HG03439 (cell line): ENCODE results near the gene HOXC13.

ENCODE experiments used
- ATAC-seq: cut with Tn5 transposase; IDR thresholded peaks from one replicate; pipeline ENCODE4 v1.9.1; 2021; ENCODE audit warnings: mild to moderate bottlenecking, moderate library complexity; ENCODE audit not compliant: unreplicated experiment

HOXC13 gene

GRCh38 chr12:53938326-53939140 lies at the start of gene HOXC13:
HOXC13 (plus strand) TSS chr12:53938831; CDS start chr12:53938907, 76 bp downstream.
- ATAC-seq: no peak

- ATAC-seq: no peak
These were observed 48.5 kb upstream of the HOXC13 start for GRCh38 chr12:53890081-53890480.

GRCh38 chr12:53892762-53893395 lies 45.8 kb upstream of the HOXC13 start:
- ATAC-seq: no peak

- ATAC-seq: no peak
These were observed 39.4 kb upstream of the HOXC13 start for GRCh38 chr12:53899230-53899629.

- no peak for ATAC-seq
These were observed 31.5 kb upstream of the HOXC13 start for GRCh38 chr12:53907103-53907502.

GRCh38 chr12:53916788-53917655 lies 21.6 kb upstream of the HOXC13 start:
- ATAC-seq: no peak

- no peak for ATAC-seq
These were observed 13.9 kb upstream of the HOXC13 start for GRCh38 chr12:53924521-53925405.

GRCh38 chr12:53927220-53928029 lies 11.2 kb upstream of the HOXC13 start:
- no peak for ATAC-seq

GRCh38 chr12:53928054-53928835 lies 10.4 kb upstream of the HOXC13 start:
- ATAC-seq: no peak

- ATAC-seq: no peak
These were observed 9.1 kb upstream of the HOXC13 start for GRCh38 chr12:53929527-53929926.

- no peak for ATAC-seq
These were observed 7.9 kb upstream of the HOXC13 start for GRCh38 chr12:53930591-53931255.

GRCh38 chr12:53931844-53932581 lies 6.6 kb upstream of the HOXC13 start:
- ATAC-seq: no peak

- no peak for ATAC-seq
These were observed 5.7 kb upstream of the HOXC13 start for GRCh38 chr12:53932915-53933314.

- ATAC-seq: no peak
These were observed 3.0 kb upstream of the HOXC13 start for GRCh38 chr12:53935383-53936341.

- no peak for ATAC-seq
These were observed 1.5 kb upstream of the HOXC13 start for GRCh38 chr12:53937099-53937498.

- no peak for ATAC-seq
These were observed 870 bp upstream of the HOXC13 start for GRCh38 chr12:53937596-53938325.
